Right lobe of liver (tissue), 6 donors: ENCODE results near the gene MRPL14. TPM values are rescaled to one million over a fixed set of nuclear protein-coding genes. Genes with fewer than 3 reads are reported as not detected.
A peak's percentile ranks its signal among the peaks of the same experiment; 100 is the strongest.
"Not testable (repeated sequence)": the region's sequence is repeated elsewhere in the genome, so short reads cannot be mapped to it uniquely, and the experiment has no call there.

Experiments used
- ATAC-seq, 4 donors: fragments of 200-7000 bp; cut with Tn5 transposase; one replicate each; pipeline ENCODE4 v1.9.1; 2020; ENCODE audit warnings: mild to moderate bottlenecking in 4 of 4, moderate library complexity in 4 of 4
- DNase-seq, 3 donors: peaks; one replicate each; pipeline ENCODE4 v3.0.0-alpha.2; 2020
- H3K27ac ChIP-seq, 3 donors: fragments of 200-600 bp; one replicate each; pipeline ENCODE4 v1.8.0; 2022
- H3K27me3 ChIP-seq, 2 donors: fragments of 200-600 bp; one replicate each; pipeline ENCODE4 v1.8.0; 2022
- H3K36me3 ChIP-seq, 4 donors: fragments of 200-600 bp; sonication (generic) in 1 of 4; one replicate each; pipeline versions ENCODE4 v1.5.1 to v1.8.0; 2017 to 2022; ENCODE audit warnings: control low read depth in 1 of 4
- H3K4me1 ChIP-seq, 4 donors: fragments of 200-600 bp; sonication (generic) in 1 of 4; one replicate each; pipeline versions ENCODE4 v1.5.1 to v1.8.0; 2017 to 2022; ENCODE audit warnings: control low read depth in 1 of 4
- H3K4me3 ChIP-seq, 3 donors: fragments of 200-600 bp; one replicate each; pipeline ENCODE4 v1.8.0; 2022
- H3K9me3 ChIP-seq, 4 donors: fragments of 200-600 bp; sonication (generic) in 1 of 4; one replicate each; pipeline versions ENCODE4 v1.5.1 to v1.8.0; 2017 to 2022; ENCODE audit warnings: control low read depth in 1 of 4
- POLR2A ChIP-seq: fragments of 450-650 bp; IDR thresholded peaks from one replicate; pipeline ENCODE4 v1.6.1; 2017; ENCODE audit warnings: antibody characterized with exemption, mild to moderate bottlenecking
- WGBS: methylation state at CpG from one replicate; pipeline ENCODE4 v1.1.6; 2018; ENCODE audit warnings: low coverage, low lambda C conversion rate; ENCODE audit not compliant: insufficient coverage; ENCODE audit errors: missing lambda C conversion rate; 5-methylcytosine and 5-hydroxymethylcytosine counted together
- intact Hi-C, 2 donors: fragments of 100-400 bp; cut with DNase I; formaldehyde crosslinking; loops; one replicate each; pipeline versions ENCODE4 v1.11.2 to v1.14.1; 2022
- total RNA-seq, 6 experiments: library from RNA; depleted of rRNA in 2 of 6; stranded (reverse); fragments of >200 nt in 2 of 6; fragmentation: NEBNext Ultra II Directional in 3 of 6; extraction: Animal tissue kit (Norgen Biotek cat#: 25700) in 3 of 6; gene quantifications; one replicate each; pipeline versions ENCODE4 v1.1.0 to v1.2.4, GENCODE V29; 2016 to 2023
- TF ChIP-seq, protein P1 (sequence below), 4 donors: fragments of 200-600 bp in 3 of 4; fragments of 450-650 bp in 1 of 4; IDR thresholded peaks; one replicate each; pipeline versions ENCODE4 v1.5.1 to v1.8.0; 2016 to 2022; ENCODE audit warnings: antibody characterized with exemption in 4 of 4, mild to moderate bottlenecking in 2 of 4
- donor health status: DM: no; HTN: yes; CAD: no.
- donor health status: DM: no; HTN: no; CAD: no.
- donor health status: DM: no; HTN: no; CAD: no.
- donor health status: DM: no; HTN: yes; CAD: no.
- donor health status: DM: no; HTN: yes; CAD: no.

The MRPL14 gene
- total RNA-seq, 6 experiments from 2014 or later = 26.5 to 70.0 (median 35.4) TPM

- whole genome bisulfite sequencing = 5% methylated on average over 2 of the region's 3 CpGs
- no peak for TF ChIP-seq POLR2A
- TF ChIP-seq, protein P1, sequence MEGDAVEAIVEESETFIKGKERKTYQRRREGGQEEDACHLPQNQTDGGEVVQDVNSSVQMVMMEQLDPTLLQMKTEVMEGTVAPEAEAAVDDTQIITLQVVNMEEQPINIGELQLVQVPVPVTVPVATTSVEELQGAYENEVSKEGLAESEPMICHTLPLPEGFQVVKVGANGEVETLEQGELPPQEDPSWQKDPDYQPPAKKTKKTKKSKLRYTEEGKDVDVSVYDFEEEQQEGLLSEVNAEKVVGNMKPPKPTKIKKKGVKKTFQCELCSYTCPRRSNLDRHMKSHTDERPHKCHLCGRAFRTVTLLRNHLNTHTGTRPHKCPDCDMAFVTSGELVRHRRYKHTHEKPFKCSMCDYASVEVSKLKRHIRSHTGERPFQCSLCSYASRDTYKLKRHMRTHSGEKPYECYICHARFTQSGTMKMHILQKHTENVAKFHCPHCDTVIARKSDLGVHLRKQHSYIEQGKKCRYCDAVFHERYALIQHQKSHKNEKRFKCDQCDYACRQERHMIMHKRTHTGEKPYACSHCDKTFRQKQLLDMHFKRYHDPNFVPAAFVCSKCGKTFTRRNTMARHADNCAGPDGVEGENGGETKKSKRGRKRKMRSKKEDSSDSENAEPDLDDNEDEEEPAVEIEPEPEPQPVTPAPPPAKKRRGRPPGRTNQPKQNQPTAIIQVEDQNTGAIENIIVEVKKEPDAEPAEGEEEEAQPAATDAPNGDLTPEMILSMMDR (IDR thresholded peaks at IDR 0.05) = peak; percentile 76 to 92 (median 84)
- Histone ChIP-seq H3K9me3 (no peaks in the 10 kb centered on the region), H3K27ac (no peak overlapping the region), H3K4me3 (no peak overlapping the region), H3K27me3 (no peaks in the 10 kb centered on the region), H3K36me3 (no peaks in the 10 kb centered on the region), H3K4me1 (peaks cover 0 to 36% (median 8%) of the 10 kb centered on the region in 4 donors)
- intact Hi-C loops = no loop called here
- peak; percentile 76 to 82 (median 82) for DNase-seq
- ATAC-seq = peak; percentile 72 to 87 (median 83)
Measured at GRCh38 chr6:44096612-44097011, 30.6 kb downstream of the MRPL14 start.

DNA sequence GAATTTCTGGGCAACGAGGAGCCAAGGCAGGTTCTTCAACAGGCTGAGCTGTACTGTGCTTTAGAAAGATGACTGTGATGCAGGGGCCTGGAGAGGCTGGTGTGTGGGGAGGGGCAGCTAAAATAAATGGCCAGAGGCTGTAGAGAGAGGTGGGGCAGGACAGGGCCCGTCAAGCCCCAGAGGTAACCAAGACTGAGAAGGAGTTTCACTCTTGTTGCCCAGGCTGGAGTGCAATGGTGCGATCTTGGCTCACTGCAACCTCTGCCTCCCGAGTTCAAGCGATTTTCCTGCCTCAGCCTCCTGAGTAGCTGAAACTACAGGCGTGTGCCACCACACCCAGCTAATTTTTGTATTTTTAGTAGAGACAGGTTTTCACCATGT lies 32.0 kb downstream of the MRPL14 start:
- DNase-seq, intact Hi-C loops, H3K36me3 ChIP-seq, H3K27me3 ChIP-seq, H3K9me3 ChIP-seq, H3K4me3 ChIP-seq: not testable (repeated sequence)
- peak in 2 of 4 donors; percentile 2 to 3 for ATAC-seq
- peak overlapping the region; percentile 19 to 62 (median 61) for H3K27ac ChIP-seq
- H3K4me1 ChIP-seq = peaks cover 0 to 36% (median 8%) of the 10 kb centered on the region in 4 donors
- WGBS = 72% methylated on average over 5 of the region's 6 CpGs

DNA sequence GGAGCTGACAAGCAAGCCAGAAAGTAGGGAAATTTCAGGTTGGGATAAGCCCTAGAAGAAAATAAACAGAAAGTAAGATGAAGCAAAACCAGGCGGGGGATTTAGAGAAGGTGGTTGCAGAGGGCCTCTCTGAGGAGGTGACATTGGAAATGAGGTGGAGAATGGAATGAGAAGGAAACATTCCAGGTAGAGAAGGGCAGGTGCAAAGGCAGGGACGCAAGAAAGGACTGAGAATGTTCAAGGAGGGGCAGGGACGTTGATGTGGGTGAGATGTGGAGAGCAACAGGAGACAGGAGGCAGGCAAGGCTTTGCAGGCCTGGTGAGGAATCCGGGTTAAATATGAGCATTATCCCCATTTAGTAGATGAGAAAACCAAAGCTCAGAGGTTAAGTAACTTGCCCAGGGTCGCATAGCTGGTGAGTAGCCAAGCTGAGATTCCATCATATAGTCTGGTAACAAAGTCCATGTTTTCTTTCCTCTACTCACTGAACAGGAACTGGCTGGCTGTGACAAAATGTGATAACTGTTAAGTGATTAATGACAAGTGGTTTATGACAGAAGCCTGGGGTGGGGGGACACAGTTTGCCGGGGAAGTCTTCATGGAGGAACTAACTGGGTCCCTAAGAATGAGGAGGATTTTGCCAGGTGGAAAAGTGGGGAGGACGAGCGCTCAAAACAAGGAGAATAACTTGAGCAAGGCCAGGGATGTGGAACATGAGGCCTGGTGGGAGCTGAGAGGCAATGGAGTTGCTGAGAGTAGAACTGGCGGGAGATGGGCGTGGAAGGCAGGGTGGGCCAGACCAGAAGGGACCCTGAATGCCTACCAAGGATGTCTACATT lies 32.6 kb downstream of the MRPL14 start:
- Histone ChIP-seq H3K9me3 (no peaks in the 10 kb centered on the region), H3K27ac (peak overlapping the region; percentile 19 to 62 (median 61)), H3K36me3 (no peaks in the 10 kb centered on the region), H3K4me3 (no peak overlapping the region), H3K27me3 (no peaks in the 10 kb centered on the region), H3K4me1 (peaks cover 0 to 33% (median 6%) of the 10 kb centered on the region in 4 donors)
- TF ChIP-seq, protein P1 (IDR thresholded peaks at IDR 0.05) = no peak
- TF ChIP-seq POLR2A = no peak
- DNase-seq = no peak
- 59% methylated on average over 9 of the region's 10 CpGs for WGBS
- ATAC-seq = peak; percentile 57 to 74 (median 62)
- intact Hi-C loops = no loop called here

GRCh38 chr6:44093750-44094402 lies 33.4 kb downstream of the MRPL14 start:
- DNase-seq (no peak), ATAC-seq (no peak)
- 91% methylated on average over 3 of the region's 6 CpGs for WGBS
- H3K27ac ChIP-seq = no peak overlapping the region
- no peak for TF ChIP-seq POLR2A
- TF ChIP-seq, protein P1 (IDR thresholded peaks at IDR 0.05) = no peak
- H3K9me3 ChIP-seq = no peaks in the 10 kb centered on the region
- no peaks in the 10 kb centered on the region for H3K27me3 ChIP-seq
- intact Hi-C loops = no loop called here
- peaks cover 0 to 25% (median 5%) of the 10 kb centered on the region in 4 donors for H3K4me1 ChIP-seq
- no peaks in the 10 kb centered on the region for H3K36me3 ChIP-seq
- no peak overlapping the region for H3K4me3 ChIP-seq

GRCh38 chr6:44093066-44093465 lies 34.2 kb downstream of the MRPL14 start:
- Histone ChIP-seq H3K4me3 (no peak overlapping the region), H3K27ac (no peak overlapping the region), H3K9me3 (no peaks in the 10 kb centered on the region), H3K4me1 (peaks cover 0 to 24% (median 5%) of the 10 kb centered on the region in 4 donors), H3K36me3 (no peaks in the 10 kb centered on the region), H3K27me3 (no peaks in the 10 kb centered on the region)
- no peak for TF ChIP-seq POLR2A
- TF ChIP-seq, protein P1 (IDR thresholded peaks at IDR 0.05) = no peak
- ATAC-seq (no peak), DNase-seq (no peak)
- WGBS = 85% methylated on average over 3 of the region's 5 CpGs
- intact Hi-C loops = no loop called here
